IMR-90 (cell line): Measurements from ENCODE around the gene UBE2E2.

Experiments
- BHLHE40 ChIP-seq: fragments of 150-350 bp; IDR thresholded peaks from 2 replicates; pipeline ENCODE4 v1.6.1; 2016; ENCODE audit warnings: mild to moderate bottlenecking, low read depth, low read length
- CEBPB ChIP-seq: IDR thresholded peaks from 2 replicates; pipeline ENCODE4 v1.6.1; 2012; ENCODE audit warnings: low read depth, low read length, improper control_type of control experiment
- CTCF ChIP-seq: conservative IDR thresholded peaks from 2 replicates; pipeline ENCODE4 v1.5.1; 2012; ENCODE audit warnings: mild to moderate bottlenecking, low read depth, low read length, improper control_type of control experiment
- ELK1 ChIP-seq: fragments of 150-350 bp; IDR thresholded peaks from 2 replicates; pipeline ENCODE4 v1.6.1; 2016; ENCODE audit warnings: low read depth, mild to moderate bottlenecking, low read length, moderate library complexity, borderline replicate concordance
- MAFK ChIP-seq: IDR thresholded peaks from 2 replicates; pipeline ENCODE4 v1.6.1; 2012; ENCODE audit warnings: low read depth, low read length, improper control_type of control experiment
- MAZ ChIP-seq: IDR thresholded peaks from 2 replicates; pipeline ENCODE4 v1.6.1; 2012; ENCODE audit warnings: low read depth, mild to moderate bottlenecking, low read length, improper control_type of control experiment, moderate library complexity, borderline replicate concordance
- MXI1 ChIP-seq: IDR thresholded peaks from 2 replicates; pipeline ENCODE4 v1.6.1; 2012; ENCODE audit warnings: low read depth, mild to moderate bottlenecking, low read length, moderate library complexity, borderline replicate concordance
- NFE2L2 ChIP-seq: fragments of 150-350 bp; IDR thresholded peaks from 2 replicates; pipeline ENCODE4 v1.6.1; 2016; ENCODE audit warnings: low read depth, mild to moderate bottlenecking, low read length
- POLR2A ChIP-seq: IDR thresholded peaks from 2 replicates; pipeline ENCODE4 v1.6.1; 2012; ENCODE audit warnings: mild to moderate bottlenecking, low read depth, low read length
- RAD21 ChIP-seq: IDR thresholded peaks from 2 replicates; pipeline ENCODE4 v1.6.1; 2012; ENCODE audit warnings: low read length, improper control_type of control experiment
- RCOR1 ChIP-seq: IDR thresholded peaks from 2 replicates; pipeline ENCODE4 v1.6.1; 2012; ENCODE audit warnings: mild to moderate bottlenecking, low read length, improper control_type of control experiment; ENCODE audit not compliant: insufficient replicate concordance
- RFX5 ChIP-seq: IDR thresholded peaks from 2 replicates; pipeline ENCODE4 v1.8.0; 2012; ENCODE audit warnings: low read depth, mild to moderate bottlenecking, low read length, moderate library complexity
- SMC3 ChIP-seq: fragments of 150-350 bp; IDR thresholded peaks from 2 replicates; pipeline ENCODE4 v1.6.1; 2016; ENCODE audit warnings: low read depth, mild to moderate bottlenecking, antibody characterized with exemption, low read length, moderate library complexity
- TF ChIP-seq, protein P1 (sequence below): fragments of 150-350 bp; IDR thresholded peaks from 2 replicates; pipeline ENCODE4 v1.6.1; 2017; ENCODE audit warnings: mild to moderate bottlenecking, antibody characterized with exemption, low read length, low read depth

DNA sequence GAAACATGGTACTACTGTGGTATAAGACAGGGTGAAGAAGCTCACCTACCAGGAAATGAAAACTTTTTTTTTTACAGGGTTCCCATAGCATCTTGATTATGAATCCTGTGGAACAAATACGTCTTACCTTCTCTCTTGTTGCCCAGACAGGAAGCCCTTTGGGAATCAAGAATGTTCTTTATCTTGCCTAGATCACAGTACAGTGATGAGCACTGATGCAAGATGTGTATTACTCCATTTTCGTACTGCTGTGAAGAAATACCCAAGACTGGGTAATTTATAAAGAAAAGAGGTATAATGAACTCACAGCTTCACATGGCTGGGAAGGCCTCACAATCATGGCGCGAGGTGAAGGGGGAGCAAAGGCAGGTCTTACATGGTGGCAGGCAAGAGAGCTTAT, 281.3 kb downstream of the UBE2E2 start:
- TF ChIP-seq CTCF = no peak
- no peak for TF ChIP-seq POLR2A
- TF ChIP-seq RAD21 = no peak
- TF ChIP-seq RCOR1 = no peak
- TF ChIP-seq MAFK = no peak
- no peak for TF ChIP-seq MXI1
- TF ChIP-seq, protein P1, sequence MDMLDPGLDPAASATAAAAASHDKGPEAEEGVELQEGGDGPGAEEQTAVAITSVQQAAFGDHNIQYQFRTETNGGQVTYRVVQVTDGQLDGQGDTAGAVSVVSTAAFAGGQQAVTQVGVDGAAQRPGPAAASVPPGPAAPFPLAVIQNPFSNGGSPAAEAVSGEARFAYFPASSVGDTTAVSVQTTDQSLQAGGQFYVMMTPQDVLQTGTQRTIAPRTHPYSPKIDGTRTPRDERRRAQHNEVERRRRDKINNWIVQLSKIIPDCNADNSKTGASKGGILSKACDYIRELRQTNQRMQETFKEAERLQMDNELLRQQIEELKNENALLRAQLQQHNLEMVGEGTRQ = no peak
- TF ChIP-seq NFE2L2 = no peak
- no peak for TF ChIP-seq CEBPB
- no peak for TF ChIP-seq RFX5
- no peak for TF ChIP-seq SMC3
- no peak for TF ChIP-seq BHLHE40
- no peak for TF ChIP-seq MAZ
- TF ChIP-seq ELK1 = no peak
